ENCODE results near the gene TIPARP. TPM values are rescaled to one million over a fixed set of nuclear protein-coding genes. Genes with fewer than 3 reads are reported as not detected.
"Not testable (repeated sequence)": the region's sequence is repeated elsewhere in the genome, so short reads cannot be mapped to it uniquely, and the experiment has no call there.

The TIPARP gene
- total RNA-seq, 2 donors from 2014 or later, result 44.4 to 57.3 TPM

DNA sequence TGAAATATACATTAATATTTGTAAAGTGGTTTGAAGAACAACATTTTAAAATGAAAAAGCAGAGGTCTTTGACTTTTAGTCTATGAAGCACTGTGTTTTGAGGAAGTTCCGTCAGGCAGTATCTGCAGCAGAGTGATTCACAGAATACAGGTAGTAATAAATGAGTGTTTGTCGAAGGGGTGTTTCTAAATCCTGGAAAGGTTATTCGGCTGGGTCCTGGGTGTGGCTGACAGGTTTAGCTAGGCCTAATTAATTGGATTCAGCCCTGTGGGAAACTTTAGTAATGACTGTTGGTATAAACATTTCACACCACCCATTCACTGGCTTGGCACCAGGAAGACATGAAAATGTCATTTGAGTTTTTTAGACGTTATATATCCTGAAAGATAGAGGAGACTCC lies 51.3 kb downstream of the TIPARP start:
- Mint-ChIP-seq H3K27ac (no peak overlapping the region), H3K4me3 (no peak overlapping the region), H3K27me3 (no peaks in the 10 kb centered on the region), H3K9me3 (no peaks in the 10 kb centered on the region), H3K4me1 (peaks cover 13% of the 10 kb centered on the region), H3K36me3 (ENCODE audit: low read depth) (peaks cover 11% of the 10 kb centered on the region)
- no peak for ATAC-seq (replicated peaks)

DNA sequence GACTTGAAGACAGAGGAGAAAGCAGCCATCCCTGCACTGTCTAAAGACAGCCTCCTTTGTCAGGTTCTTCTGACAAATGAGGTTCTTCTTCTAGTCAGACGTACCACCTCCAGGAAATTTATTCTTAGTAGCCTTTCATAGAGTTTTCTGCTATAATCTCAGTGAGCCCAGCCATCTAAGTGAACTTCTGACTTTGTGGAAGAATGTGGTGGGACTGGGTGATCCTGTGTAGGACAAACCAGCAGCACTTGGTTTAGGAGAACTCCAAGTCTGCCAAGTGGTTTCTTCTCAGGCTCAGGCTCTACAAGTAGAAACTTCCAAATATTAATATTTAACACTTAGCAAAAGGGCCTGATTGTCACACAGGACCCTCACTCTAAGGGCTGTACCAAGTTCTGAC lies 52.1 kb downstream of the TIPARP start:
- ATAC-seq (replicated peaks), result no peak
- H3K4me1 Mint-ChIP-seq, result peaks cover 13% of the 10 kb centered on the region
- H3K9me3 Mint-ChIP-seq, result no peaks in the 10 kb centered on the region

DNA sequence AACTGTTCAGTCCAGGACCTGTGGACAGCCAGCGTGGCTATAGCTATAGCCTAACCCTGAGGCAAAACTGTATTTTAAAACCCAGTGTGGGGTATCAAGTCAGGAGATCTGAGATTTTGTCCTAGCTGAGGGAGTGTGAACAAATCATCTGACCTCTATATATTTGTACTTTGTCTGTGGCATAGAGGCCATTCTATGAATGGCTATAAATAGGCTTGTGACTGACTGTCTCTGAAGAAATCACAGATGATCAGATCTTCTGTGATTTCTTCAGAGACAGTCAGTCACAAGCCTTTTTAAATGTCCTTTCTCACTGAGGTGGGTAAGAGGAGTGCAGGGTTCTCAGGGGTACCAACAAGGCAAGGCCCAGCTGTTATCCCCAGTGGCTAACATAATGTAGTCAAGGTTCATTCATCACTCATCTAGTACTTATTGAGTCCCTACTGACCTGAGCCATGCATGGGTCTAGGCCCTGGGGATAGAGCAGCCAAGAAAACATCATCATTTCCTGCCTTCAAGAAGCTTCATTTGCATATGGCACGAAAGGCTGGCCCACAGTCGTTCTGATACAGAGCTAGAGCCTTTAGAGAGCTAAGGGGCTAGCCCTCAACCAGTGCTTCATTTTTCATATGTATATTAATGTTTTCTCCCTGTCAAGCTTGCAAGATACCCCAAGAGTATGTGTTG lies 53.3 kb downstream of the TIPARP start:
- Mint-ChIP-seq H3K27ac (no peak overlapping the region), H3K9me3 (no peaks in the 10 kb centered on the region)
- peak; percentile 25 for ATAC-seq (replicated peaks)

More for the DNA sequence above, 52.1 kb downstream of the TIPARP start:
- H3K27ac Mint-ChIP-seq, result no peak overlapping the region
- H3K36me3 Mint-ChIP-seq (ENCODE audit: low read depth), result peaks cover 11% of the 10 kb centered on the region
- no peak overlapping the region for H3K4me3 Mint-ChIP-seq
- no peaks in the 10 kb centered on the region for H3K27me3 Mint-ChIP-seq

DNA sequence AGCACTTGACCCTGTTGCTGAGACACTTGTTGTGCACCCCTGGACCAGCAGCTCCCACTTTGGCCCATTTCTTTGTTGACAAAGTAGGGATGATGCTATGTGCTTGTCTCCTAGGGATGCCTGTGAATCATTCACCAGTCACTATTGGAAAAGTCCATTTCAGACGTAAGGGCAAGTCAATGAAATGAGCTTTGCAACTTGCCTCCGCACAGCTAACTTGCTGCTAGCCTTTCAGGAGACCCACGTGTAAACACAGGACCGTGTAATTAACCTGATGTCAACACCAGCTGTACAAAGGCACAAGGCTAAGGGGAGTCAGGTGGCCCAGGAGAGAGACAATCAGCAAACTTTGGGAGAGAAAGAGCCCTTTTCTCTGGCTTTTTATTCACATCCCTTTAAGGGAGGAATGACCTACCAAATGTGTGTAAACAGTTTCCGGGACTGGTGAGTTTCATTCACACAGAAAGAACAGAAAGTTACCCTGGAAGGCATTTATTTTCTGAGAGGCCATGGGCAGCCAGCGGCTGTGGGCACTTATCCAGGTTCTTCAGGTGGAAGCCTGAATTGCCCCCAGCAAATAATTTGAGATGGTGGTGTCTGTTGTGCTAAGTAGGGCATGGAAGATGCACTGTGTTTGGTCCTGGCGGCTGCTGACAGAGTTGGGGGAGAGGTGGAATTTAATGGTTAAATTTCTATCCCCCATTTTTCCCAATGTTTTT lies 54.0 kb downstream of the TIPARP start:
- Mint-ChIP-seq H3K27me3 (no peaks in the 10 kb centered on the region), H3K9me3 (no peaks in the 10 kb centered on the region), H3K4me3 (no peak overlapping the region), H3K36me3 (ENCODE audit: low read depth) (peaks cover 3% of the 10 kb centered on the region), H3K27ac (no peak overlapping the region), H3K4me1 (peaks cover 3% of the 10 kb centered on the region)
- ATAC-seq (replicated peaks), result no peak

More for the DNA sequence above, 53.3 kb downstream of the TIPARP start:
- Mint-ChIP-seq H3K4me3 (no peak overlapping the region), H3K4me1 (peaks cover 11% of the 10 kb centered on the region), H3K27me3 (no peaks in the 10 kb centered on the region), H3K36me3 (ENCODE audit: low read depth) (peaks cover 10% of the 10 kb centered on the region)

DNA sequence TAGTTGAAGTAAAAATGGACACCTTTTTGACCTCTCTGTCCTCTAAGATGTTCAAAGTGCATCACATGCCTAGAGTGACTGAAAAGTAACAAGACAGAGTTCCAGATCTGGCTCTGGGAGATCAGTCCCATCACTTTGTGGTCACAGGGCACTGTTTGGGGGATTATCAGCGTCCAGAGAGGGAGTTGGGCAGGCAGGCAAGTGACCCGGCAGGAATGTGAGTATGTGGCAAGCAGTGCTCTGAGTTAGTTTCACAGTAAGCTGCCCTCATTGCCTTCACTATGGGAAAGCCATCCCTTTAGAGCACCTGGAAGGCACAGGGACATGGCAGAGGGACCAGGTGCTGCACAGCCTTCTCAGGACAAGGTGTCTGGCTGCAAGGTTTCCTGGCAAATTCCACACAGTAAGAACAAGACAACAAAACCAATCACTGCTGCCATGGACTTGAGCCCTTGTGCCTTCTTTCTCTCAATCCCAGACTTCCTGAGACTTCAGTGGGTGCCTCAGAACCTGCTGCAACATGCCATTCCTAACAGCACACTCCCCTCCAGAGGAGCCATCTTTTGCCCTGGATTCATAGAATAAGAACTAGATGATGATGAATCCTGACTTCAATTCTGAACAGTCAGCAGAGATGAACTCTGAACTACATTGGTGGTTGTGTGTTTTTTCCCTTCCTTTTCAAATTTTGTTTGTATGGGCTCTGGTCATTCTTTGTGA lies 55.2 kb downstream of the TIPARP start:
- no peak overlapping the region for H3K4me3 Mint-ChIP-seq
- H3K27ac Mint-ChIP-seq, result no peak overlapping the region
- H3K9me3 Mint-ChIP-seq, result no peaks in the 10 kb centered on the region
- H3K4me1 Mint-ChIP-seq, result no peaks in the 10 kb centered on the region
- no peaks in the 10 kb centered on the region for H3K36me3 Mint-ChIP-seq (ENCODE audit: low read depth)
- no peaks in the 10 kb centered on the region for H3K27me3 Mint-ChIP-seq
- no peak for ATAC-seq (replicated peaks)

DNA sequence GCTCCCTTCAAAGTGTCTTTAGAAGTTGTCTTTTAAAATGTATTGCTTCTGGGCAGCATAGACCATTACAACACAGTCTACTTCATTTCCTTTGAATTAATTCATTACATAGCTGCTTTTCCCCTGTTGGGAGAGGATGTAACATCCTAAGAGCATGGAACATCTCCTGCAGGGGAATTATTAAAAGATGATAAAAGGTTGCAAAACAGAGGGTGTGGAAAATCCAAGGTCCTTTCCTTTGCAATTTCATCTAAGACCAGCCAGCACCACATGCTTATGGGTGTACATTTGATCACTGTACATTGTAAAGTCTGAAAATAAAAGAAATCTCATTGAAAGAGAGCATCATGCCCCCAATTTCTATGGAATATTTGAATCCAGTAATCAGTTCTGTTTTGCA lies 57.4 kb downstream of the TIPARP start:
- Mint-ChIP-seq H3K27me3 (no peaks in the 10 kb centered on the region), H3K4me1 (no peaks in the 10 kb centered on the region), H3K27ac (no peak overlapping the region), H3K9me3 (peaks cover 4% of the 10 kb centered on the region), H3K4me3 (no peak overlapping the region), H3K36me3 (ENCODE audit: low read depth) (no peaks in the 10 kb centered on the region)
- no peak for ATAC-seq (replicated peaks)

DNA sequence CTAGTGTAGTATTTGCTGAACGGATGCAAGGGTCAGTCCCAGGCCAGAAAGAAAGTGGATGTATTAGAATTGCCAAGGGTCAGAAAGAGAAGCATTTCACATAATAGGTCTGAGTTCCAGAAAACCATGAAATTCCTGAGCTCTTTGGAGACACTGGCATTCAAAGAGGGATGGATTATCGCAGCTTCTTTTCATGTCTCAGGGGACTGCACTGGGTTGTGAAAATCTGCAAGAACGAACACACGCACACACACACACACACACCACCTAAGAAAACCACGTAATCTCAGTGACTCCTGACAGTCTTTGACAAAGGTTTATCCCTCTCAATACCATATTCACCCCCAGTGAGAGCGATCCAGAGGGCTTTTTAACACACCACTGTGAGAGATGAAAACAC lies 57.9 kb downstream of the TIPARP start:
- no peak overlapping the region for H3K4me3 Mint-ChIP-seq
- peaks cover 4% of the 10 kb centered on the region for H3K9me3 Mint-ChIP-seq
- H3K27ac Mint-ChIP-seq, result no peak overlapping the region
- no peaks in the 10 kb centered on the region for H3K27me3 Mint-ChIP-seq
- H3K4me1 Mint-ChIP-seq, result no peaks in the 10 kb centered on the region
- no peaks in the 10 kb centered on the region for H3K36me3 Mint-ChIP-seq (ENCODE audit: low read depth)
- ATAC-seq (replicated peaks), result peak; percentile 8

DNA sequence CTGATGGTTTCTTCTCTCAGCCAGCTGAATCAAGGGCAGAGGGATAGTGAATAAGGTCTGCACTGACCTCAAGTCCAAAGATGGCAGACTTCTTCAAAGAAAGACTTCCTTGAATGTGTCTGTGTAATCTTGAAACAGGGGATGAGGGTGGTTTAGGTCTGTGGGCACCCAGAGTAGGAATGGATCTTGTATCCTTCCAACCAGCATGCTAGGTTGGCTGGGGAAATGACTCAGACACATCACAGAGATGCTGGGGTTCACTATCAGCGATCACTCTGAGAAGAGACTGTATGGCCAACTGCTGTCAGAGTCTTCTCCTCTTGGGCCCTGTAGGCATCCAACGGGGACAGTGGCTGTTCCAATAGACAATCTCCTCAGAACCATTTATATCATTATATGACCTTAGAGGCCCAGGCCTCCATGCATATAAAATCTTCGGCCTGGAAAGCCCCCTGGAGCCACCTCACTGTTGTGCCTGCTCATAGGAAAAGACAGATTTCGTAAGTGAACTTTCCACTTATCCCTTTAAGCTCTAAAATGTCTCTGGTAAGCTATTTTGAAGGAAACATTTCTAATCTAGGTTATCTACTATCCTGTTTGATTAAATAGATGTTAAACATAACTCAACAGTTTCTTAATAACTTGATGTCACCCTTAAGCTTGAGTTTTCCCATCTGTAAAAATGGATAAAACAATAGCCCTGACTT lies 58.5 kb downstream of the TIPARP start:
- no peaks in the 10 kb centered on the region for H3K27me3 Mint-ChIP-seq
- peaks cover 4% of the 10 kb centered on the region for H3K9me3 Mint-ChIP-seq
- no peak overlapping the region for H3K4me3 Mint-ChIP-seq
- ATAC-seq (replicated peaks), result peak; percentile 87
- H3K4me1 Mint-ChIP-seq, result no peaks in the 10 kb centered on the region
- H3K27ac Mint-ChIP-seq, result no peak overlapping the region
- no peaks in the 10 kb centered on the region for H3K36me3 Mint-ChIP-seq (ENCODE audit: low read depth)

DNA sequence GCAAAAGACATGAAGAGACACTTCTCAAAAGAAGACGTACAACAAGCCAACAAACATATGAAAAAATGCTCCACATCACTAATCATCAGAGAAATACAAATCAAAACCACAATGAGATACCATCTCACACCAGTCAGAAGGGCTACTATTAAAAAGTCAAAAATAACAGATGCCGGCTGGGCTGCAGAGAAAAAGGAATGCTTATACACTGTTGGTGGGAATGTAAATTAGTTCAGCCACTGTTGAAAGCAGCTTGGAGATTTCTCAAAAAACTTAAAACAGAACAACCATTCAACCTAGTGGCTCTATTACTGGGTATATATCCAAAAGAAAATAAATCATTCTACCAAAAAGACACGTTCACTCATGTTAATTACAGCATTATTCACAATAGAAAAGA lies 60.3 kb downstream of the TIPARP start:
- H3K4me3 Mint-ChIP-seq; H3K4me1 Mint-ChIP-seq; H3K9me3 Mint-ChIP-seq; H3K27me3 Mint-ChIP-seq; H3K36me3 Mint-ChIP-seq (ENCODE audit: low read depth); H3K27ac Mint-ChIP-seq; ATAC-seq (replicated peaks): not testable (repeated sequence)

DNA sequence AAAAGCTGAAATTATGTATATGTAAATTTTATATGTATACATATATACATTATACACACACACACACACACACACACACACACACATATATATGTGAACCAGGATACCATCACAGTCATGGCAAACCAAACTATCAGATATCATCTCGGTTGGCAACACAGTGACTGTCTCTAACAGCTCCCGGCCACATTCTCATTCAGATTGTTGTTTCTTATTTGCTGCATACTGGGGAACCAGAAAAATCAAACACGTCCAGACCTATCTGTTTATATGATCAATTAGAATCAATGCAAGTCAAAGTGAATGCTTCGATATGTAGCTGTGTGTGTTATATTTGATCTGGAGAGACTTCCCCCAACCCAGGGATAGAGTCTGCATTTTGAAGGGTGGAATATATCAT lies 61.1 kb downstream of the TIPARP start:
- no peak for ATAC-seq (replicated peaks)
- Mint-ChIP-seq H3K27ac (no peak overlapping the region), H3K27me3 (peaks cover 4% of the 10 kb centered on the region), H3K4me3 (no peak overlapping the region), H3K4me1 (no peaks in the 10 kb centered on the region), H3K9me3 (peaks cover 4% of the 10 kb centered on the region), H3K36me3 (ENCODE audit: low read depth) (no peaks in the 10 kb centered on the region)

DNA sequence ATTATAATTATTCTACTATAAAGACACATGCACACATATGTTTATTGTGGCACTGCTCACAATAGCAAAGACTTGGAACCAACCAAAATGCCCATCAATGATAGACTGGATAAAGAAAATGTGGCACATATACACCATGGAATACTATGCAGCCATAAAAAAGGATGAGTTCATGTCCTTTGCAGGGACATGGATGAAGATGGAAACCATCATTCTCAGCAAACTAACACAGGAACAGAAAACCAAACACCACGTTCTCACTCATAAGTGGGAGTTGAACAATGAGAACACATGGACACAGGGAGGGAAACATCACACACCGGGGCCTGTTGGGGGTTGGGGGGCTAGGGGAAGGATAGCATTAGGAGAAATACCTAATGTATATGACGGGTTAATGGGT lies 62.7 kb downstream of the TIPARP start:
- H3K9me3 Mint-ChIP-seq; ATAC-seq (replicated peaks); H3K4me1 Mint-ChIP-seq; H3K36me3 Mint-ChIP-seq (ENCODE audit: low read depth); H3K27ac Mint-ChIP-seq; H3K4me3 Mint-ChIP-seq; H3K27me3 Mint-ChIP-seq: not testable (repeated sequence)

DNA sequence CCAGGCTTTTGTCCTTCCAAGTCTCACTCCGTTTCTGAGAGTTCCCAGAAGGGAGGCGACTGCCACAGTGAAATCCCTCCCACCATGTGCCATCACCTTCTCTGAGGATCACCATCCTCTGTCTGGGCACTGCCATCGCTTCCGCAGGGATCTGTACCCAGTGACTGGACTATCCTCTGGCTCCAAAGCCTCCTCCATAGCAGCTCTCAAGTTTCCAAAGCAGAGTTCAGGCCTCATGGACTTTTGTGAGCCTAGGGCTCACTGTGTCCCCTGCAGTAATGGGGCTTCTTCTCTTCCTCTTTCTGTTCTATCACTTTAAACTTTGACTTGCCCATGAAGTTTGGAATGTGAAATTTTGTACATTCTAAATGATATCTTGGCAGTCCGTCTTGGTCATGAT lies 63.9 kb downstream of the TIPARP start:
- Mint-ChIP-seq H3K4me3 (no peak overlapping the region), H3K36me3 (ENCODE audit: low read depth) (no peaks in the 10 kb centered on the region), H3K27me3 (peaks cover 4% of the 10 kb centered on the region), H3K9me3 (peaks cover 4% of the 10 kb centered on the region), H3K27ac (peak overlapping the region; percentile 7), H3K4me1 (no peaks in the 10 kb centered on the region)
- ATAC-seq (replicated peaks), result no peak

DNA sequence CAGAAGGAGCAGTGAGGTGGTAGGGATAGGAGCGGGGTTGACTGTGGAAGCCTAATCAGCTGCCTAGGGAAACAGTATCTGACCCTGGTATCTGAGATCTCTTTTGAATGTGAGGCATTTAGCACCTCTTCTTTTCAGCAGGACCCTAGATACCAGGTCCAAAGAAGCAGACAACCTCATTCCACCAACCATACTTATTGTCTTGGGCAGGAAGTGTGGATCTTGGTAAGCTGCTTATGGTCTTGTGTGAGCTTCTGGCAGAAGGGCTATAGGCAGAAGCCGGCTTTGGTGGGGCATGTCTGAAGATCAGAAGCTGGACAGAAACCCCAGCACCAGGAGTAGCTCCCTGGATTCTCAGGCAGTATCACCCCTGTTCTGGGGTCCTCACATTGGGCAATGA lies 65.6 kb downstream of the TIPARP start:
- H3K4me3 Mint-ChIP-seq, result no peak overlapping the region
- H3K9me3 Mint-ChIP-seq, result peaks cover 4% of the 10 kb centered on the region
- no peaks in the 10 kb centered on the region for H3K4me1 Mint-ChIP-seq
- H3K36me3 Mint-ChIP-seq (ENCODE audit: low read depth), result no peaks in the 10 kb centered on the region
- no peak overlapping the region for H3K27ac Mint-ChIP-seq
- H3K27me3 Mint-ChIP-seq, result peaks cover 4% of the 10 kb centered on the region
- no peak for ATAC-seq (replicated peaks)

DNA sequence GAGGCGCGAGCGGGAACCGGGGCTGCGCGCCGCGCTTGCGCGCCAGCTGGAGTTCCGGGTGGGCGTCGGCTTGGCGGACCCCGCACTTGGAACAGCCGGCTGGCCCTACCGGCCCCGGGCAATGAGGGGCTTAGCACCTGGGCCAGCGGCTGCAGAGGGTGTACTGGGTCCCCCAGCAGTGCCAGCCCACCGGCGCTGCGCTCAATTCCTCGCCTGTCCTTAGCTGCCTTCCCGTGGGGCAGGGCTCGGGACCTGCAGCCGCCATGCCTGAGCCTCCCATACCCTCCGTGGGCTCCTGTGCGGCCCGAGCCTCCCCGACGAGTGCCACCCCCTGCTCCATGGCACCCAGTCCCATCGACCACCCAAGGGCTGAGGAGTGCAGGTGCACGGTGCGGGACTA lies 66.2 kb downstream of the TIPARP start:
- H3K4me1 Mint-ChIP-seq; H3K9me3 Mint-ChIP-seq; H3K27me3 Mint-ChIP-seq; H3K36me3 Mint-ChIP-seq (ENCODE audit: low read depth); ATAC-seq (replicated peaks); H3K27ac Mint-ChIP-seq; H3K4me3 Mint-ChIP-seq: not testable (repeated sequence)

Measured in activated T-helper 17 cell treated with anti-CD3 and anti-CD28 coated beads, Interleukin-2, amount 50 U/mL, for 72 hours (primary cell).